Calu3 (cell line): ENCODE measurements around the gene KIF12. TPM values are rescaled to one million over a fixed set of nuclear protein-coding genes. Genes with fewer than 3 reads are reported as not detected.

Experiments
- BruUV-seq: library from RNA; stranded (reverse); fragments of 400-500 nt; replicated peaks from 2 replicates; lab custom pipeline; 2021; lab: Mats Ljungman, UMichigan
- CTCF ChIA-PET: fragments of 300-600 bp; sonication (Branson Sonifier 250); formaldehyde crosslinking; loops from one replicate; lab custom pipeline; 2022; ENCODE audit warnings: antibody characterized with exemption; lab: Charles Lee
- DNase-seq: peaks from one replicate; pipeline ENCODE4 v3.0.0; 2022
- H3K27ac Mint-ChIP-seq: one replicate; pipeline ENCODE4 v1.8.0; 2022; ENCODE audit warnings: mixed read lengths; ENCODE audit not compliant: unreplicated experiment
- H3K27me3 Mint-ChIP-seq: one replicate; pipeline ENCODE4 v1.8.0; 2022; ENCODE audit warnings: mixed read lengths; ENCODE audit not compliant: unreplicated experiment
- H3K36me3 Mint-ChIP-seq: one replicate; pipeline ENCODE4 v1.8.0; 2022; ENCODE audit warnings: mild to moderate bottlenecking, moderate library complexity, mixed read lengths; ENCODE audit not compliant: insufficient read depth, unreplicated experiment
- H3K4me1 Mint-ChIP-seq: one replicate; pipeline ENCODE4 v1.8.0; 2022; ENCODE audit warnings: mild to moderate bottlenecking, low read depth, mixed read lengths; ENCODE audit not compliant: unreplicated experiment
- H3K4me3 Mint-ChIP-seq: one replicate; pipeline ENCODE4 v1.8.0; 2022; ENCODE audit warnings: mild to moderate bottlenecking, low read depth, moderate library complexity, mixed read lengths; ENCODE audit not compliant: unreplicated experiment
- H3K9me3 Mint-ChIP-seq: one replicate; pipeline ENCODE4 v1.8.0; 2022; ENCODE audit warnings: low read depth, mixed read lengths; ENCODE audit not compliant: unreplicated experiment
- CTCF ChIP-seq: fragments of 200-600 bp; IDR thresholded peaks from one replicate; pipeline ENCODE4 v1.8.0; 2022; ENCODE audit warnings: antibody characterized with exemption; ENCODE audit not compliant: unreplicated experiment
- intact Hi-C: fragments of 100-400 bp; cut with micrococcal nuclease; formaldehyde crosslinking; loops from one replicate; pipeline ENCODE4 v1.10.0; 2022; ENCODE audit not compliant: unreplicated experiment
- total RNA-seq: library from RNA; stranded (reverse); gene quantifications from 2 replicates; pipeline ENCODE4 v1.2.3, GENCODE V29; 2022

KIF12 gene
- total RNA-seq, 1 experiment from 2014 or later, result 52.3 TPM

GRCh38 chr9:114069476-114070187, 29.5 kb downstream of the KIF12 start:
- no peak for TF ChIP-seq CTCF
- H3K4me1 Mint-ChIP-seq, result no peaks in the 10 kb centered on the region
- no peak for DNase-seq
- no peaks in the 10 kb centered on the region for H3K27me3 Mint-ChIP-seq
- BruUV-seq, result no TSS peak
- H3K36me3 Mint-ChIP-seq, result no peaks in the 10 kb centered on the region
- no peak overlapping the region for H3K27ac Mint-ChIP-seq
- no peak overlapping the region for H3K4me3 Mint-ChIP-seq
- H3K9me3 Mint-ChIP-seq, result peaks cover 3% of the 10 kb centered on the region
- CTCF ChIA-PET, result interaction anchor here (0.6 kb wide), 1 partner anchor 57 kb away, joined by 7 read pairs; no protein-coding TSS in a partner anchor
- intact Hi-C loops, result no loop called here

GRCh38 chr9:114065304-114065703, 33.8 kb downstream of the KIF12 start:
- H3K36me3 Mint-ChIP-seq, result no peaks in the 10 kb centered on the region
- no peaks in the 10 kb centered on the region for H3K27me3 Mint-ChIP-seq
- no peak overlapping the region for H3K4me3 Mint-ChIP-seq
- BruUV-seq, result no TSS peak
- no peak overlapping the region for H3K27ac Mint-ChIP-seq
- no peak for DNase-seq
- no peaks in the 10 kb centered on the region for H3K9me3 Mint-ChIP-seq
- CTCF ChIA-PET, result no interaction called here
- peaks cover 8% of the 10 kb centered on the region for H3K4me1 Mint-ChIP-seq
- TF ChIP-seq CTCF, result no peak
- intact Hi-C loops, result no loop called here

- Mint-ChIP-seq H3K27ac (no peak overlapping the region), H3K36me3 (no peaks in the 10 kb centered on the region), H3K4me1 (peaks cover 8% of the 10 kb centered on the region), H3K27me3 (no peaks in the 10 kb centered on the region), H3K9me3 (no peaks in the 10 kb centered on the region), H3K4me3 (no peak overlapping the region)
- DNase-seq, result no peak
- no TSS peak for BruUV-seq
- TF ChIP-seq CTCF, result no peak
- CTCF ChIA-PET, result no interaction called here
- intact Hi-C loops, result no loop called here
Observed at GRCh38 chr9:114061830-114062474, 37.1 kb downstream of the KIF12 start.

- Mint-ChIP-seq H3K36me3 (no peaks in the 10 kb centered on the region), H3K4me3 (no peak overlapping the region), H3K27ac (no peak overlapping the region), H3K27me3 (no peaks in the 10 kb centered on the region), H3K4me1 (peaks cover 8% of the 10 kb centered on the region), H3K9me3 (no peaks in the 10 kb centered on the region)
- intact Hi-C loops, result no loop called here
- CTCF ChIA-PET, result no interaction called here
- no peak for DNase-seq
- no peak for TF ChIP-seq CTCF
- no TSS peak for BruUV-seq
Observed at GRCh38 chr9:114061292-114061691, 37.8 kb downstream of the KIF12 start.
